ENCODE data around the gene ZBTB40.

Gene ZBTB40, protein sequence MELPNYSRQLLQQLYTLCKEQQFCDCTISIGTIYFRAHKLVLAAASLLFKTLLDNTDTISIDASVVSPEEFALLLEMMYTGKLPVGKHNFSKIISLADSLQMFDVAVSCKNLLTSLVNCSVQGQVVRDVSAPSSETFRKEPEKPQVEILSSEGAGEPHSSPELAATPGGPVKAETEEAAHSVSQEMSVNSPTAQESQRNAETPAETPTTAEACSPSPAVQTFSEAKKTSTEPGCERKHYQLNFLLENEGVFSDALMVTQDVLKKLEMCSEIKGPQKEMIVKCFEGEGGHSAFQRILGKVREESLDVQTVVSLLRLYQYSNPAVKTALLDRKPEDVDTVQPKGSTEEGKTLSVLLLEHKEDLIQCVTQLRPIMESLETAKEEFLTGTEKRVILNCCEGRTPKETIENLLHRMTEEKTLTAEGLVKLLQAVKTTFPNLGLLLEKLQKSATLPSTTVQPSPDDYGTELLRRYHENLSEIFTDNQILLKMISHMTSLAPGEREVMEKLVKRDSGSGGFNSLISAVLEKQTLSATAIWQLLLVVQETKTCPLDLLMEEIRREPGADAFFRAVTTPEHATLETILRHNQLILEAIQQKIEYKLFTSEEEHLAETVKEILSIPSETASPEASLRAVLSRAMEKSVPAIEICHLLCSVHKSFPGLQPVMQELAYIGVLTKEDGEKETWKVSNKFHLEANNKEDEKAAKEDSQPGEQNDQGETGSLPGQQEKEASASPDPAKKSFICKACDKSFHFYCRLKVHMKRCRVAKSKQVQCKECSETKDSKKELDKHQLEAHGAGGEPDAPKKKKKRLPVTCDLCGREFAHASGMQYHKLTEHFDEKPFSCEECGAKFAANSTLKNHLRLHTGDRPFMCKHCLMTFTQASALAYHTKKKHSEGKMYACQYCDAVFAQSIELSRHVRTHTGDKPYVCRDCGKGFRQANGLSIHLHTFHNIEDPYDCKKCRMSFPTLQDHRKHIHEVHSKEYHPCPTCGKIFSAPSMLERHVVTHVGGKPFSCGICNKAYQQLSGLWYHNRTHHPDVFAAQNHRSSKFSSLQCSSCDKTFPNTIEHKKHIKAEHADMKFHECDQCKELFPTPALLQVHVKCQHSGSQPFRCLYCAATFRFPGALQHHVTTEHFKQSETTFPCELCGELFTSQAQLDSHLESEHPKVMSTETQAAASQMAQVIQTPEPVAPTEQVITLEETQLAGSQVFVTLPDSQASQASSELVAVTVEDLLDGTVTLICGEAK

DNA sequence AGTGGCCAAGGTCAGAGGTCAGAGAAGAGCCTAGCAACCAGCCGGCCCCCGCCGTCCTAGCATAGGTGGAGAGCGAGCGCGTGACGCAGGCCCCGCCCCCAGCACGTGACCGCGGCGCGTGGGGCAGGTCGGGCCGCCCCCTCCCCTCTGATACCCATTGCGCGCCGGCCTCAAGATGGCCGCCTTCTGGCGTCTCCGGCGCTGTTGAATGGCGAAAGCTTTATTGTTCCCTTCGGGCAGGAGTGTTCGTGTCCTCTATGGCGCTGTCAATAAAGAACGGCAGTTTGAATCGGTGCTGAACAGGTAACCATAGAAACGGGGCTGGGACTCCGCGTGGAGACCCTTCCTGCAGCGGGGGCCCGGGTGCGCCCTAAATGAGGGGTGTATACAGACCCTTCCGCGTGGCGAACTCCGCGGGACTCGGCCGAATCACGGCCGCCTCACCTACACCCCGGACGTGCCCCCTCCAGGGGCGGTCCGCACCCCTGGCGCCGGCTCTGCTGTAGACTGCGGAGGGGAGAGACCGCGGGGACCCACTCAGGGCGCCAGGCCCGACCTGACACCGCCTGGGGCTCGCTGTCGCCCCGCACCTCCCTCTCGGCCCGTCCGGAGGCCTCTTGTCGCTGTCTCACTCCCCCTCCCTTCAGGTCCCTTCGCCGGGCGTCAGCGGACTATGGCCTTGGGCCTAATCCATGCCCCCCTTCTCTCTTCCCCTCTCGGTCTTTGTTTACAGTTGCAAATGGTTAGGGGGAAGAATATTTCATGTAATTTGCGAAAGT is at the start of gene ZBTB40:
ZBTB40 (plus strand) TSS at position 150 of the 779 bp plus-strand sequence. CDS start 38,098 bp downstream, outside the sequence.
- FAIRE-seq (peak; percentile 84), DNase-seq (ENCODE audit: insufficient read length, low spot score) (peak; percentile 80)

GRCh38 chr1:22402356-22403053 is 49.1 kb upstream of the ZBTB40 start:
- DNase-seq (ENCODE audit: insufficient read length, low spot score) (no peak), FAIRE-seq (no peak)

DNA sequence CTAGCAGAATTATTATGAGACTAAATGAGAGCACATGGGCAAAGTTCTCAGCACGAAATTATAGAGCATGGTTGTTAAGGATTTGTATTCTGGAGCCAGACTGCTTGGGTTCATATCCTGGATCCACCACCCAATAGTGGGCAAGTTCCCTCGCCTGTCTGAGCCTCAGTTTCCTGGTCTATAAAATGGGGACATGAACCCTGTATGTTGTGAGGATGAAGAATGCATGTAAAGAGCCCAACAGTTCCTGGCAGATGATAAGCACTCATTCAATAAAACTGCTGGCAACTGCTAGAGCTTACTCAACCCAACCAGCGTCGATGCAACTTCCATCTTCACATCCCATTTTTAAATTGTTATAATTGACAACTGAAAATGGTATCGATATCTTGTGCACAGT is 47.2 kb upstream of the ZBTB40 start:
- DNase-seq (ENCODE audit: insufficient read length, low spot score) (no peak), FAIRE-seq (no peak)

DNA sequence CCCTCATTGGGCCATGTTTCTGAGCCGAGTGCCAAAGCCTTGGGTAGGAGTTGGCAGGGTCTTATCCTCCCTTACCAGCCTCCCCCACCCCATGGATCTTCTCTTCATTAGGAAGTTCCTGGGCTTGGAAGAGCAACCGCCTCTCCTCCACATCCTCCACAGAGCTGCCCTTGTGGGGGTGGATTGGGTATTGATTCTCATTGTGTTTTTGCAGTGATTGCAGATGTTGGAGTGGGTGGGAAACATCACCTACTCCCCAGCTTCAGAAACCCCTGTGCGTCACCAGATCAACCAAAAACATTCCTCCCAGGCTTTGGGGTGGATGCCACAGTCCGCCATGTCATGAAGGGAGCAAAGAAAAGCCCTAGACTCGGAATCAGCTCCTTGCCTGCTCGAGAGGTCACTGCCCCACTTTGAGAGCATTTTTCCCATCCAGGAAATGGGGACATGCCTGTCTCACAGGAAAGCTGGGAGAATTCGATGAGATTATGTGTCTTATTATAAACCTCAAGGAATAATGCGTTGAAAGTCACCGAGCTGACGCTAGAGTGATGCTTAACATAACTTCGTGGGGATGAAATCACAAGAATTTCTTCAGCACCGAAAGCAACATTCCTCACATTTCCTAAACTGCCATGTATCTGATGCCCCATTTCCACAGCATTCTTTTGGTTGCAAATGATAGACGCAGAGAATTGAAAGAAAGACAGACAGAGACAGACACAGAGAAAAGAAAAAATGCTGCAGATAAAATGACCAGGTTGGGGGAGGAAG is 44.7 kb upstream of the ZBTB40 start:
- FAIRE-seq: no peak
- no peak for DNase-seq (ENCODE audit: insufficient read length, low spot score)

DNA sequence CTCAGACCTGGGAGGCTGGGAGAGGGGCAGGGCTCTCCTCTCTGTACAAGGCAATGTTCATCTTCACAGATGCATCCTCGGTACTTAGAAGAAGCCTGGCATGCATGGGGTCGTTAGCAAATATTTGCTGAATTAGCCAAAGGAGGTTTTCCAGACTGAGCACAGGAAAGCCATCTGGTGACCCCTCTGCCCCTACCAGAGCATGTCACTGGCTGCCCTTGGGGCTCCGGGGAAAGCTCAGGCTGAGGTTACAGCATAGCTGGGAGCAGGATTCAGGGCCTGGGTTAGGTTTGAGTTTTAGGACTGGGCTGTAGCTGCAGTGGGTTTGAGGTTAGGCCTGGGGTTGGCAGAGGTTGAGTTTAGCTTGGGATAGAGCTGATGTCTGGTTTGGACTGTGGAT is 43.4 kb upstream of the ZBTB40 start:
- DNase-seq (ENCODE audit: insufficient read length, low spot score): no peak
- FAIRE-seq: no peak

- FAIRE-seq (no peak), DNase-seq (ENCODE audit: insufficient read length, low spot score) (no peak)
Observed at GRCh38 chr1:22410401-22410800, 41.2 kb upstream of the ZBTB40 start.

- no peak for DNase-seq (ENCODE audit: insufficient read length, low spot score)
- no peak for FAIRE-seq
Observed at GRCh38 chr1:22410928-22411495, 40.6 kb upstream of the ZBTB40 start.

DNA sequence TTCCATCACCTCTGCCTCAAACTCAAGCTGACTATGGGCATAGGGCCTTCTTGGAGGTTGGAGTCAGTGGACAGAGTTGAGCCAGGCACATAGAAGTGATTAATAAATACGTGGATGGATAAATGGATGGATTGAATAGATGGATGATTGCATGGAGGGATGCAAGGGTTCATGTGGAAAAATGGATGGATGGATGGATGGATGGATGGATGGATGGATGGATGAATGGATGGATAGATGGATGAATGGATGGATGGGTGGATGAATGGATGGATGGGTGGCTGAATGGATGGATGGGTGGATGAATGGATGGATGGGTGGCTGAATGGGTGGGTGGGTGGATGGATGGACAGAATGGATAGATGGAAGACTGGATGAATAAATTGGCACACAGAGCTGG is 40.1 kb upstream of the ZBTB40 start:
- no peak for FAIRE-seq
- DNase-seq (ENCODE audit: insufficient read length, low spot score): no peak

GRCh38 chr1:22412932-22413727 is 38.5 kb upstream of the ZBTB40 start:
- no peak for DNase-seq (ENCODE audit: insufficient read length, low spot score)
- no peak for FAIRE-seq

- FAIRE-seq (no peak), DNase-seq (ENCODE audit: insufficient read length, low spot score) (no peak)
Observed at GRCh38 chr1:22413799-22414198, 37.9 kb upstream of the ZBTB40 start.

DNA sequence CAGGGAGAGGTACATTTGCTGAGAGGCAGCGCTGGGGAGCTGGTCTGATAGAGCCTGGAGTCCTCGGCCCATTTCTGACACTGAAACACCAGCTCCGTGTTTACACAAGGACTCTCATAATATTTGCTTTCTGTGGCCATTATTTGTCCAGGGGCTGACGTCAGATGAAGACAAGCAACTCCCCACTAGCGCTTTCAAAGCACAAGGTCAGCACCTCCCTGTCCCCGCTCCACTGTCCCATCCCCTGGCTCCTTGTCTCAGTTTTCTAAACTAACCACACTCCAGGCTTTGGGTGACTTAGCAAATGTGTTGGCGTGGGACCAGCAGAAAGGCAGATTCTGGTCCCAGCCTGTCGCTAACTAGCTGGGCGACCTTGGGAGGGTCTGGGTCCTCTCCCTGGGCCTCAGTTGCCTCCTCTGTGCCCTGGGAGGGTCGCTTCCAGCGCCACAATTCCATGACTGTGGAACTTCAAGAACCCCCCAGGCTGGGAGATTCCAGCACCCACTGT is 37.4 kb upstream of the ZBTB40 start:
- FAIRE-seq: no peak
- no peak for DNase-seq (ENCODE audit: insufficient read length, low spot score)

DNA sequence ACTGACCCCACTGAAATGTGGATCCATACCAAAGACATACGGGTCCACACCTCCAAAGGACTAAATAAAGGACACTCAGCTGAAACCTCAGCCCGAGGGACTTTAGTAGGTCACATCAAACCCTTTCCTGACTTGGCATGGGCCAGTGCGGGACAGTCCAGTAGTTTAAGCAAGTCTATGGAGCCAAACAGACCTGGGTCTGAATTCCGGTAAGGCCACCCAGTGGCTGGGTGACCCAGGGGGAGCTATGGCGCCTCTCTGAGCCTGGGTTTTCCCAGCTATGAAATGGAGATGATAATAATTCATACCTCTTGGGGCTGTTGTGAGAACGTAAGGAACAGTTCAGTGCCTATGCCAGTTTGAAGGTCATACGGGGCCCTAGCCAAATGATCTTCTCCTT is 36.2 kb upstream of the ZBTB40 start:
- DNase-seq (ENCODE audit: insufficient read length, low spot score) (no peak), FAIRE-seq (no peak)

DNA sequence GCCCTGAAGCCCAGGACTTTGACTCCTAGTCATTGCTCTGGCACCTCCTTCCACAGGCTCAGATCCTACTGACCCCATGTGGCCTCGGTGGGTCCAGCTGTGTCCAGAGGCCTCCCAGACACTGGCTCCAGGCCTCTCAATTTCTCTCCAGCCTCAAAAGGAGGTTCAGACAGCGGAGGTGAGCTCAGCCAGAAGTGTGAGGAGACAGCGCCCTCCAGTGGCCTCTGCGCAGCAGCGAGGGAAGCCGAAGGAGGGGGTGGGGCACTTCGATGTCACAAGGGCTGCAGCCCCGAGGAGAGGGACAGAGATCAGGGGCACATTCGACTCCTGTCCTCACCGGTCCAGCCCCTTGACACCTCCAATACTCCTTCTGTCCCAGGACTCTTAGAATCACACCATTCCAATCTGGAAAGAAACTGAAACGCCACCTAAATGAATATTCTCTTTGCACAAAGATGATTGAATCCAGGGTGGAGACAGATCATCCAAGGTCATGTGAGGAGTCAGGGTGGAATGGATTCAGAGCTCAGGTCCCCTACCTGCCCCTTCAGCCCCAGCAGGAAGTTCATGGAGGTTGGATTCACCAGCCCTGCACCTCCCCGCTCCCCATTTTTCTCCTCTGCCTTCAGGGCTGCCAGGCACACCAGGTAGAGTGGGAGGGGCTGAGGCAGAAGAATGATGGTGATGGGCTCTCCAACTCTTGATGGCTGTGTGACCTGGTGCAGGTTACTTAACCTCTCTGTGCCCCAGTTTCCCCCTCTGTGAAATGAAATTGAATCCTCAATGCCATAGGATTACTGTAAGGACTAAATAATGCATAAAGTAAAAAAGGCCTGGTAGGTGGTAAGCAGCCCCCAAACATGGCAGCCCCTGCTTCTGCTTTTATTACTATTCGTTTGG is 34.8 kb upstream of the ZBTB40 start:
- DNase-seq (ENCODE audit: insufficient read length, low spot score) (peak; percentile 50), FAIRE-seq (no peak)

GRCh38 chr1:22417466-22417865 is 34.2 kb upstream of the ZBTB40 start:
- no peak for FAIRE-seq
- DNase-seq (ENCODE audit: insufficient read length, low spot score): no peak

DNA sequence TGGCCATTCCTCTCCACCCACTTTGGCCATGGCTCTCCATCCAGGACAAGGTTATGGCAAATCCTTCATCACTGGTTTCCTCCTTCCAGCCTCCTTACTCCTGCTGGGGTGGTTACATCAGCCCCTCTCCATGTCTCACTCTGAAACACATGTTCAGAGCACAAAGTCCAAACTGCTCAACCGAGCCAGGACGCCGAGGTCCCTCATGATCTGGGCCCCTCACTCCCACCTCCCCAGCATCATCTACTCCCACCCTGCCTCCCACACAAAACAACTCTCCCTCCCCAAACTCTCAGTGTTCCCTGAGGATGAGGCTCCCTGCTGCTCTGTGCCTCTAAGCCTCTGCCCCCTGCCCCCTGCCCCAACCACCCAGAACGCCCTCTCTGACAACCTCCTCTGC is 33.3 kb upstream of the ZBTB40 start:
- FAIRE-seq: no peak
- no peak for DNase-seq (ENCODE audit: insufficient read length, low spot score)

- DNase-seq (ENCODE audit: insufficient read length, low spot score) (no peak), FAIRE-seq (no peak)
Observed at GRCh38 chr1:22418933-22419382, 32.7 kb upstream of the ZBTB40 start.

Measured in GM19239 (cell line).